Activated T-cell treated with anti-CD3 and anti-CD28 coated beads, Interleukin-2, amount 50 U/mL, for 72 hours (primary cell): ENCODE data around the gene USP47. TPM values are rescaled to one million over a fixed set of nuclear protein-coding genes. Genes with fewer than 3 reads are reported as not detected.

ENCODE experiments used
- ATAC-seq, 2 donors: fragments of 150-1000 bp; cut with Tn5 transposase; replicated peaks in 1 of 2; 2 replicates each; pipeline ENCODE4 v1.10.0; 2021; ENCODE audit warnings: moderate library complexity in 2 of 2, mild to moderate bottlenecking in 1 of 2
- DNase-seq, 2 donors: peaks; one replicate each; pipeline ENCODE4 v3.0.0; 2021 to 2022; ENCODE audit warnings: mixed read lengths in 1 of 2
- H3K27ac Mint-ChIP-seq: one replicate; pipeline ENCODE4 v1.8.0; 2022; ENCODE audit warnings: mild to moderate bottlenecking, moderate library complexity, mixed read lengths
- H3K27me3 Mint-ChIP-seq: one replicate; pipeline ENCODE4 v1.8.0; 2022; ENCODE audit warnings: low read depth, mixed read lengths
- H3K36me3 Mint-ChIP-seq, 2 donors: one replicate each; pipeline ENCODE4 v1.8.0; 2022; ENCODE audit warnings: mixed read lengths in 2 of 2, mild to moderate bottlenecking in 1 of 2; ENCODE audit not compliant: insufficient read depth in 2 of 2
- H3K4me1 Mint-ChIP-seq: one replicate; pipeline ENCODE4 v1.8.0; 2022; ENCODE audit warnings: low read depth, mixed read lengths
- H3K4me3 Mint-ChIP-seq, 2 donors: one replicate each; pipeline ENCODE4 v1.8.0; 2022; ENCODE audit warnings: mild to moderate bottlenecking in 2 of 2, mixed read lengths in 2 of 2, moderate library complexity in 2 of 2
- H3K9me3 Mint-ChIP-seq, 2 donors: one replicate each; pipeline ENCODE4 v1.8.0; 2022; ENCODE audit warnings: mixed read lengths in 2 of 2
- total RNA-seq, 2 donors: library from RNA; stranded (reverse); gene quantifications; one replicate each; pipeline ENCODE4 v1.2.3, GENCODE V29; 2022

USP47 gene
- total RNA-seq, 2 donors from 2014 or later, result 75.8 to 85.6 TPM

- H3K27me3 Mint-ChIP-seq, result no peaks in the 10 kb centered on the region
- peaks cover 7 to 40% of the 10 kb centered on the region in 2 donors for H3K36me3 Mint-ChIP-seq
- no peaks in the 10 kb centered on the region for H3K9me3 Mint-ChIP-seq
- H3K27ac Mint-ChIP-seq, result peak overlapping the region; percentile 31
- DNase-seq, result no peak
- H3K4me3 Mint-ChIP-seq, result no peak overlapping the region
- H3K4me1 Mint-ChIP-seq, result no peaks in the 10 kb centered on the region
- no peak for ATAC-seq
Measured at GRCh38 chr11:11937433-11937832, 95.7 kb downstream of the USP47 start.

- H3K27me3 Mint-ChIP-seq, result no peaks in the 10 kb centered on the region
- DNase-seq (no peak), ATAC-seq (no peak)
- H3K27ac Mint-ChIP-seq, result peak overlapping the region; percentile 66
- peaks cover 8 to 39% of the 10 kb centered on the region in 2 donors for H3K36me3 Mint-ChIP-seq
- no peaks in the 10 kb centered on the region for H3K4me1 Mint-ChIP-seq
- no peaks in the 10 kb centered on the region for H3K9me3 Mint-ChIP-seq
- H3K4me3 Mint-ChIP-seq, result no peak overlapping the region
Measured at GRCh38 chr11:11937957-11938356, 96.2 kb downstream of the USP47 start.

- no peaks in the 10 kb centered on the region for H3K27me3 Mint-ChIP-seq
- peaks cover 6 to 26% of the 10 kb centered on the region in 2 donors for H3K36me3 Mint-ChIP-seq
- no peak overlapping the region for H3K4me3 Mint-ChIP-seq
- no peaks in the 10 kb centered on the region for H3K4me1 Mint-ChIP-seq
- H3K9me3 Mint-ChIP-seq, result no peaks in the 10 kb centered on the region
- no peak for DNase-seq
- no peak for ATAC-seq
- no peak overlapping the region for H3K27ac Mint-ChIP-seq
Measured at GRCh38 chr11:11940551-11940950, 98.8 kb downstream of the USP47 start.

GRCh38 chr11:11942668-11943067 is 100.9 kb downstream of the USP47 start:
- ATAC-seq (no peak), DNase-seq (no peak)
- H3K36me3 Mint-ChIP-seq, result peaks cover 6 to 23% of the 10 kb centered on the region in 2 donors
- H3K4me3 Mint-ChIP-seq, result no peak overlapping the region
- H3K9me3 Mint-ChIP-seq, result no peaks in the 10 kb centered on the region
- H3K27me3 Mint-ChIP-seq, result no peaks in the 10 kb centered on the region
- no peaks in the 10 kb centered on the region for H3K4me1 Mint-ChIP-seq
- no peak overlapping the region for H3K27ac Mint-ChIP-seq

- Mint-ChIP-seq H3K4me1 (no peaks in the 10 kb centered on the region), H3K27ac (no peak overlapping the region), H3K27me3 (no peaks in the 10 kb centered on the region), H3K9me3 (no peaks in the 10 kb centered on the region), H3K4me3 (no peak overlapping the region), H3K36me3 (peaks cover 3 to 18% of the 10 kb centered on the region in 2 donors)
- DNase-seq, result no peak
- ATAC-seq, result no peak
Measured at GRCh38 chr11:11944444-11944843, 102.7 kb downstream of the USP47 start.

GRCh38 chr11:11946180-11946579 is 104.4 kb downstream of the USP47 start:
- Mint-ChIP-seq H3K9me3 (no peaks in the 10 kb centered on the region), H3K36me3 (peaks cover 3 to 23% of the 10 kb centered on the region in 2 donors)
- no peak for ATAC-seq

GRCh38 chr11:11946878-11947277 is 105.1 kb downstream of the USP47 start:
- DNase-seq, result no peak
- Mint-ChIP-seq H3K27ac (no peak overlapping the region), H3K4me3 (no peak overlapping the region), H3K27me3 (no peaks in the 10 kb centered on the region), H3K36me3 (peaks cover 3 to 28% of the 10 kb centered on the region in 2 donors), H3K4me1 (no peaks in the 10 kb centered on the region), H3K9me3 (no peaks in the 10 kb centered on the region)
- no peak for ATAC-seq

More at GRCh38 chr11:11946180-11946579, 104.4 kb downstream of the USP47 start:
- no peaks in the 10 kb centered on the region for H3K27me3 Mint-ChIP-seq
- peak overlapping the region; percentile 32 for H3K27ac Mint-ChIP-seq
- H3K4me3 Mint-ChIP-seq, result no peak overlapping the region
- DNase-seq, result no peak
- H3K4me1 Mint-ChIP-seq, result no peaks in the 10 kb centered on the region

- H3K9me3 Mint-ChIP-seq, result no peaks in the 10 kb centered on the region
Measured at GRCh38 chr11:11947825-11948224, 106.1 kb downstream of the USP47 start.

GRCh38 chr11:11948242-11948947 is 106.6 kb downstream of the USP47 start:
- DNase-seq (no peak), ATAC-seq (no peak)
- Mint-ChIP-seq H3K4me1 (no peaks in the 10 kb centered on the region), H3K4me3 (no peak overlapping the region), H3K36me3 (peaks cover 6 to 27% of the 10 kb centered on the region in 2 donors), H3K27me3 (no peaks in the 10 kb centered on the region), H3K9me3 (no peaks in the 10 kb centered on the region), H3K27ac (peak overlapping the region; percentile 84)

More at GRCh38 chr11:11947825-11948224, 106.1 kb downstream of the USP47 start:
- no peak for ATAC-seq
- peaks cover 6 to 29% of the 10 kb centered on the region in 2 donors for H3K36me3 Mint-ChIP-seq
- H3K27me3 Mint-ChIP-seq, result no peaks in the 10 kb centered on the region
- DNase-seq, result no peak
- peak overlapping the region; percentile 84 for H3K27ac Mint-ChIP-seq
- no peak overlapping the region for H3K4me3 Mint-ChIP-seq
- H3K4me1 Mint-ChIP-seq, result no peaks in the 10 kb centered on the region

- Mint-ChIP-seq H3K27ac (no peak overlapping the region), H3K27me3 (no peaks in the 10 kb centered on the region)
Measured at GRCh38 chr11:11949482-11949881, 107.7 kb downstream of the USP47 start.

GRCh38 chr11:11952036-11952435 is 110.3 kb downstream of the USP47 start:
- peak overlapping the region; percentile 85 for H3K27ac Mint-ChIP-seq
- H3K27me3 Mint-ChIP-seq, result no peaks in the 10 kb centered on the region
- no peaks in the 10 kb centered on the region for H3K9me3 Mint-ChIP-seq
- H3K4me3 Mint-ChIP-seq, result no peak overlapping the region
- no peak for DNase-seq
- H3K4me1 Mint-ChIP-seq, result no peaks in the 10 kb centered on the region
- ATAC-seq, result no peak
- H3K36me3 Mint-ChIP-seq, result peaks cover 6 to 39% of the 10 kb centered on the region in 2 donors

More at GRCh38 chr11:11949482-11949881, 107.7 kb downstream of the USP47 start:
- Mint-ChIP-seq H3K36me3 (peaks cover 6 to 29% of the 10 kb centered on the region in 2 donors), H3K9me3 (no peaks in the 10 kb centered on the region), H3K4me3 (no peak overlapping the region), H3K4me1 (no peaks in the 10 kb centered on the region)
- ATAC-seq (no peak), DNase-seq (no peak)

GRCh38 chr11:11956006-11956405 is 114.2 kb downstream of the USP47 start:
- DNase-seq (no peak), ATAC-seq (no peak)
- peaks cover 6 to 25% of the 10 kb centered on the region in 2 donors for H3K36me3 Mint-ChIP-seq
- no peak overlapping the region for H3K4me3 Mint-ChIP-seq
- H3K27ac Mint-ChIP-seq, result peak overlapping the region; percentile 9
- H3K4me1 Mint-ChIP-seq, result peaks cover 19% of the 10 kb centered on the region
- no peaks in the 10 kb centered on the region for H3K9me3 Mint-ChIP-seq
- H3K27me3 Mint-ChIP-seq, result no peaks in the 10 kb centered on the region

GRCh38 chr11:11958403-11959231 is 116.8 kb downstream of the USP47 start:
- no peak for DNase-seq
- peak overlapping the region; percentile 52 for H3K27ac Mint-ChIP-seq

More at GRCh38 chr11:11958403-11959231, 116.8 kb downstream of the USP47 start:
- no peak overlapping the region for H3K4me3 Mint-ChIP-seq
- H3K36me3 Mint-ChIP-seq, result peaks cover 0 to 15% of the 10 kb centered on the region in 2 donors
- H3K9me3 Mint-ChIP-seq, result no peaks in the 10 kb centered on the region
- peaks cover 24% of the 10 kb centered on the region for H3K4me1 Mint-ChIP-seq
- H3K27me3 Mint-ChIP-seq, result no peaks in the 10 kb centered on the region
- no peak for ATAC-seq
